WTC11 (cell line): ENCODE measurements around the gene IRF2BP2. TPM values are rescaled to one million over a fixed set of nuclear protein-coding genes. Genes with fewer than 3 reads are reported as not detected.

Experiments
- ATAC-seq: fragments of 200-7000 bp; cut with Tn5 transposase; 2 replicates; pipeline ENCODE4 v1.10.0; 2021; ENCODE audit warnings: mild to moderate bottlenecking, moderate library complexity
- CTCF ChIA-PET: fragments of 300-600 bp; sonication (Branson Sonifier 250); formaldehyde crosslinking; loops from one replicate; lab custom pipeline; 2021; ENCODE audit warnings: antibody characterized with exemption; lab: Charles Lee
- POLR2A ChIA-PET: fragments of 350-600 bp; sonication (Branson Sonifier 250); formaldehyde crosslinking; loops from one replicate; lab custom pipeline; 2021; ENCODE audit warnings: antibody characterized with exemption; lab: Charles Lee
- DNase-seq: peaks from one replicate; pipeline ENCODE4 v3.0.0; 2021; ENCODE audit warnings: low spot score
- H3K27ac Mint-ChIP-seq: 2 replicates; pipeline ENCODE4 v1.8.0; 2021; ENCODE audit warnings: mixed read lengths
- H3K27me3 Mint-ChIP-seq: 2 replicates; pipeline ENCODE4 v1.8.0; 2021; ENCODE audit warnings: low read depth, mild to moderate bottlenecking, moderate library complexity, mixed read lengths
- H3K36me3 Mint-ChIP-seq: 2 replicates; pipeline ENCODE4 v1.8.0; 2021; ENCODE audit warnings: mixed read lengths
- H3K4me1 Mint-ChIP-seq: 2 replicates; pipeline ENCODE4 v1.8.0; 2022; ENCODE audit warnings: mixed read lengths
- H3K4me3 Mint-ChIP-seq: 2 replicates; pipeline ENCODE4 v1.8.0; 2021; ENCODE audit warnings: mild to moderate bottlenecking, moderate library complexity, mixed read lengths
- H3K9me3 Mint-ChIP-seq: 2 replicates; pipeline ENCODE4 v1.8.0; 2021; ENCODE audit warnings: mixed read lengths
- AFF4 ChIP-seq: sonication (generic); formaldehyde crosslinking; IDR thresholded peaks from 2 replicates; pipeline ENCODE4 v1.8.1; 2023; ENCODE audit warnings: mild to moderate bottlenecking, missing genetic modification reagents, borderline replicate concordance
- ATF1 ChIP-seq: sonication (generic); formaldehyde crosslinking; IDR thresholded peaks from 2 replicates; pipeline ENCODE4 v1.8.1; 2023; ENCODE audit warnings: mild to moderate bottlenecking, moderate library complexity, missing genetic modification reagents
- ATF3 ChIP-seq: sonication (generic); formaldehyde crosslinking; conservative IDR thresholded peaks from 2 replicates; pipeline ENCODE4 v1.8.1; 2022; ENCODE audit warnings: mild to moderate bottlenecking, missing genetic modification reagents
- CREB1 ChIP-seq: sonication (generic); formaldehyde crosslinking; IDR thresholded peaks from 2 replicates; pipeline ENCODE4 v1.8.0; 2023; ENCODE audit warnings: mild to moderate bottlenecking, missing genetic modification reagents
- ELF4 ChIP-seq: sonication (generic); formaldehyde crosslinking; IDR thresholded peaks from 2 replicates; pipeline ENCODE4 v1.8.1; 2022; ENCODE audit warnings: low read depth, mild to moderate bottlenecking, moderate library complexity, missing genetic modification reagents
- ESRRA ChIP-seq: sonication (generic); formaldehyde crosslinking; IDR thresholded peaks from 2 replicates; pipeline ENCODE4 v1.8.1; 2022; ENCODE audit warnings: mild to moderate bottlenecking, missing genetic modification reagents, borderline replicate concordance
- ETV6 ChIP-seq: sonication (generic); formaldehyde crosslinking; IDR thresholded peaks from 2 replicates; pipeline ENCODE4 v1.8.1; 2022; ENCODE audit warnings: mild to moderate bottlenecking, missing genetic modification reagents
- FOXJ3 ChIP-seq: sonication (generic); formaldehyde crosslinking; IDR thresholded peaks from 2 replicates; pipeline ENCODE4 v1.9.0; 2021; ENCODE audit warnings: missing genetic modification reagents, mild to moderate bottlenecking, borderline replicate concordance
- FOXP1 ChIP-seq: sonication (generic); formaldehyde crosslinking; IDR thresholded peaks from 2 replicates; pipeline ENCODE4 v1.8.0; 2022; ENCODE audit warnings: missing genetic modification reagents, mild to moderate bottlenecking, moderate library complexity, borderline replicate concordance
- GABPB1 ChIP-seq: sonication (generic); formaldehyde crosslinking; IDR thresholded peaks from 2 replicates; pipeline ENCODE4 v1.8.1; 2023; ENCODE audit warnings: mild to moderate bottlenecking, missing genetic modification reagents
- NR2C2 ChIP-seq: sonication (generic); formaldehyde crosslinking; IDR thresholded peaks from 2 replicates; pipeline ENCODE4 v1.8.0; 2022; ENCODE audit warnings: mild to moderate bottlenecking, missing genetic modification reagents
- RELA ChIP-seq: sonication (generic); formaldehyde crosslinking; IDR thresholded peaks from 2 replicates; pipeline ENCODE4 v1.8.1; 2022; ENCODE audit warnings: missing genetic modification reagents, mild to moderate bottlenecking, borderline replicate concordance
- SMAD3 ChIP-seq: sonication (generic); formaldehyde crosslinking; IDR thresholded peaks from 2 replicates; pipeline ENCODE4 v1.8.0; 2022; ENCODE audit warnings: missing genetic modification reagents, mild to moderate bottlenecking, borderline replicate concordance
- SOX15 ChIP-seq: fragments of 250-450 bp; sonication (Bioruptor Pico); IDR thresholded peaks from 2 replicates; pipeline ENCODE4 v1.9.0; 2021; ENCODE audit warnings: mild to moderate bottlenecking
- STAT6 ChIP-seq: sonication (generic); formaldehyde crosslinking; conservative IDR thresholded peaks from 2 replicates; pipeline ENCODE4 v1.8.1; 2023; ENCODE audit warnings: mild to moderate bottlenecking, low read depth, missing genetic modification reagents, moderate library complexity
- TCF7 ChIP-seq: sonication (generic); formaldehyde crosslinking; IDR thresholded peaks from 2 replicates; pipeline ENCODE4 v1.8.0; 2022; ENCODE audit warnings: mild to moderate bottlenecking, low read depth, missing genetic modification reagents, moderate library complexity
- USF1 ChIP-seq: sonication (generic); formaldehyde crosslinking; IDR thresholded peaks from 2 replicates; pipeline ENCODE4 v1.8.0; 2022; ENCODE audit warnings: mild to moderate bottlenecking, missing genetic modification reagents
- ZNF317 ChIP-seq: sonication (generic); formaldehyde crosslinking; IDR thresholded peaks from 2 replicates; pipeline ENCODE4 v1.8.1; 2023; ENCODE audit warnings: low read depth, mild to moderate bottlenecking, moderate library complexity, missing genetic modification reagents, borderline replicate concordance
- total RNA-seq: library from RNA; stranded (reverse); gene quantifications from 3 replicates; pipeline ENCODE4 v1.2.3, GENCODE V29; 2021
- TF ChIP-seq, protein P1 (sequence below): sonication (generic); formaldehyde crosslinking; IDR thresholded peaks from 2 replicates; pipeline ENCODE4 v1.8.0; 2023; ENCODE audit warnings: missing genetic modification reagents, mild to moderate bottlenecking, borderline replicate concordance

IRF2BP2 gene
- total RNA-seq, 1 experiment from 2014 or later: 70.9 TPM

DNA sequence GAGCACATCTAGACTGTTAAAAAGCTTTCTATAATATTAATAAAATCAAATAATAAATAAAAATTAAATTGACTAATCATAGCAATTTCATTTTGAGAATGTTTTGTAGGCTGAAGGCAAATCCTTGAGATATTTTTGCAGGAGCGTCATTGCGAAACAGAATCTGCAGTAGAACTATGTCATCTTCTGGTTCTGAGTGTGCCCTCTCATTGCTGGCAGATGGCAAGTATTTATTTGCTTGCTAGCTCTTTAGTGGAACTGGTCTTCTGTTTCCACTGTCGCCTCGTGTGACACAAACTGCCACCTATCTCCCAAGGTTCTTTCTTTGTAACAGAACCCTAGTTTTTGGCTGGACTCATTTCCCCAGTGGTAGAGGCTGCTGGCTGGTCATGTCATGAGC lies 19.0 kb upstream of the IRF2BP2 start (continued):
- TF ChIP-seq, protein P1, sequence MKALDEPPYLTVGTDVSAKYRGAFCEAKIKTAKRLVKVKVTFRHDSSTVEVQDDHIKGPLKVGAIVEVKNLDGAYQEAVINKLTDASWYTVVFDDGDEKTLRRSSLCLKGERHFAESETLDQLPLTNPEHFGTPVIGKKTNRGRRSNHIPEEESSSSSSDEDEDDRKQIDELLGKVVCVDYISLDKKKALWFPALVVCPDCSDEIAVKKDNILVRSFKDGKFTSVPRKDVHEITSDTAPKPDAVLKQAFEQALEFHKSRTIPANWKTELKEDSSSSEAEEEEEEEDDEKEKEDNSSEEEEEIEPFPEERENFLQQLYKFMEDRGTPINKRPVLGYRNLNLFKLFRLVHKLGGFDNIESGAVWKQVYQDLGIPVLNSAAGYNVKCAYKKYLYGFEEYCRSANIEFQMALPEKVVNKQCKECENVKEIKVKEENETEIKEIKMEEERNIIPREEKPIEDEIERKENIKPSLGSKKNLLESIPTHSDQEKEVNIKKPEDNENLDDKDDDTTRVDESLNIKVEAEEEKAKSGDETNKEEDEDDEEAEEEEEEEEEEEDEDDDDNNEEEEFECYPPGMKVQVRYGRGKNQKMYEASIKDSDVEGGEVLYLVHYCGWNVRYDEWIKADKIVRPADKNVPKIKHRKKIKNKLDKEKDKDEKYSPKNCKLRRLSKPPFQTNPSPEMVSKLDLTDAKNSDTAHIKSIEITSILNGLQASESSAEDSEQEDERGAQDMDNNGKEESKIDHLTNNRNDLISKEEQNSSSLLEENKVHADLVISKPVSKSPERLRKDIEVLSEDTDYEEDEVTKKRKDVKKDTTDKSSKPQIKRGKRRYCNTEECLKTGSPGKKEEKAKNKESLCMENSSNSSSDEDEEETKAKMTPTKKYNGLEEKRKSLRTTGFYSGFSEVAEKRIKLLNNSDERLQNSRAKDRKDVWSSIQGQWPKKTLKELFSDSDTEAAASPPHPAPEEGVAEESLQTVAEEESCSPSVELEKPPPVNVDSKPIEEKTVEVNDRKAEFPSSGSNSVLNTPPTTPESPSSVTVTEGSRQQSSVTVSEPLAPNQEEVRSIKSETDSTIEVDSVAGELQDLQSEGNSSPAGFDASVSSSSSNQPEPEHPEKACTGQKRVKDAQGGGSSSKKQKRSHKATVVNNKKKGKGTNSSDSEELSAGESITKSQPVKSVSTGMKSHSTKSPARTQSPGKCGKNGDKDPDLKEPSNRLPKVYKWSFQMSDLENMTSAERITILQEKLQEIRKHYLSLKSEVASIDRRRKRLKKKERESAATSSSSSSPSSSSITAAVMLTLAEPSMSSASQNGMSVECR (CRISPR knock-in tag): no peak
- TF ChIP-seq NR2C2 (no peak), ATF3 (CRISPR knock-in tag) (no peak), CREB1 (no peak), ESRRA (CRISPR knock-in tag) (no peak)

- no peaks in the 10 kb centered on the region for H3K27me3 Mint-ChIP-seq
- POLR2A ChIA-PET: no interaction called here
- TF ChIP-seq ETV6 (CRISPR knock-in tag) (no peak), RELA (CRISPR knock-in tag) (no peak), GABPB1 (CRISPR knock-in tag) (no peak), NR2C2 (no peak), USF1 (CRISPR knock-in tag) (no peak), ELF4 (CRISPR knock-in tag) (no peak), TCF7 (CRISPR knock-in tag) (no peak), ZNF317 (CRISPR knock-in tag) (no peak), SOX15 (CRISPR knock-in tag) (no peak), FOXJ3 (no peak), FOXP1 (no peak), AFF4 (CRISPR knock-in tag) (no peak), SMAD3 (no peak), STAT6 (no peak), ATF1 (no peak)
- TF ChIP-seq, all 79 proteins: peak for 0
- Mint-ChIP-seq H3K4me1 (peaks cover 11% of the 10 kb centered on the region), H3K4me3 (no peak overlapping the region), H3K36me3 (no peaks in the 10 kb centered on the region), H3K27ac (no peak overlapping the region), H3K9me3 (no peaks in the 10 kb centered on the region; the same call in 1 of the 2 replicates)
- CTCF ChIA-PET: no interaction called here
- no peak for DNase-seq
- ATAC-seq: no peak
Measured at GRCh38 chr1:234628089-234628488, 18.1 kb upstream of the IRF2BP2 start.
